Measurements from ENCODE around the gene FAM156A.
"Not testable (repeated sequence)": the region's sequence is repeated elsewhere in the genome, so short reads cannot be mapped to it uniquely, and the experiment has no call there.

Gene FAM156A

GRCh38 chrX:52966993-52967738 is 8.8 kb upstream of the FAM156A start:
- not testable (repeated sequence) for DNase-seq

DNA sequence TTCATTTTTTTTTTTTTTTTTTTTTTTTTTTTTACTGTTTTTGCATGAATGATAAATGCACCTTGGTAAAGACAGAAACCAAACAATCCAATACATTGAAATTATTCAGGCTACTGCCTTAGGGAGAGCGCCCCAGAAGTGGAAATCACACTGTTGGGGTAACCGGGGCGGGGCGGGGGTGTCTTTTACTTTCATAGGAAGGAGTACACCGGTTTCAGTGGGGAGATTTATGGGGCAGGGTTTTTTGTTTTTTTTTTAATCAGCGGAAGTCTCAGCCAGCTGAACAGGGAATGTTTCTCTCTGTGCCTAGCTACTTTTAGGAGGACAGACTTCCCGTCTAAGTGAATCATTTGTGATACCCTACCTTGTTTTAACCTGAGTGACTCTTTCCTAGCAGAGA is 643 bp upstream of the FAM156A start:
- DNase-seq = not testable (repeated sequence)

GRCh38 chrX:52949884-52950283 is 8.4 kb downstream of the FAM156A start:
- DNase-seq = not testable (repeated sequence)

DNA sequence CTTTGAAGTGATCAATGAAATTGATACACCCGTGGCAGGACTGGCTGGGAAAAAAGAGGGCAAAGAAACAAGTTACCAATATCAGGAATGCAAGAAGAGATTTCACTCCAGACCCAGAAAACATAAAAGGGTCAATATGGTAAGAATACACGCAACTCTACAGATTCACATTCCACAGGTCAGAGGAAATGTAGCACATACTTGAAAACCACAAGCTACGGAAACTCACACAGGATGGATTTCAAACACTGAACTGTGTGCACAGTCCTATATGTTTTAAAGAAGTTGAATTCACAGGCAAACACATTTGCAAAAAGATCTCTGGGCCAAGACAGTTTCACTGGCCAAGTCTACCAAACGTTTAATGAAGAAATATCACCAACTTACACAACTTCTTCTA is 9.0 kb downstream of the FAM156A start:
- DNase-seq = not testable (repeated sequence)

DNA sequence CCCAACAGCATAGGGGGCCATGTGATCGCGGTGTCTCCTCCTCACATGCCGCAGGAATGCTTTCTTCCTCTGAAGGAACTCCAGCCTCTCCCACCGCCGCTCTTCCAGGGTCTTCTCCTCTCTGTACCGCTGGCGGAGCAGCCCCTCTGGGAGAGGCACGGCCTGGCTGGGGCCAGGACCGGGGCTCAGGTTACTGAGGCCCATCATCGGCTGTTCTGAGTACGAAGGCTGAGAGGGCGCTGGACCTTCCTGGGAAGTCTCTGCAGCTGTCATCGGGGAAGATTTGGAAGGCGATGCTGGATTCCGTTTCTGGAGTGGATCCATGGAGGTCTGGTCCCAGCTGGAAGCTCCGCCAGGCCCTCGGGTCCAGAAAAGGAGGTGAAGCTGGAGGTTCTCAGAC is 10.1 kb downstream of the FAM156A start:
- not testable (repeated sequence) for DNase-seq

- DNase-seq = not testable (repeated sequence)
Observed at GRCh38 chrX:52947501-52947900, 10.8 kb downstream of the FAM156A start.

DNA sequence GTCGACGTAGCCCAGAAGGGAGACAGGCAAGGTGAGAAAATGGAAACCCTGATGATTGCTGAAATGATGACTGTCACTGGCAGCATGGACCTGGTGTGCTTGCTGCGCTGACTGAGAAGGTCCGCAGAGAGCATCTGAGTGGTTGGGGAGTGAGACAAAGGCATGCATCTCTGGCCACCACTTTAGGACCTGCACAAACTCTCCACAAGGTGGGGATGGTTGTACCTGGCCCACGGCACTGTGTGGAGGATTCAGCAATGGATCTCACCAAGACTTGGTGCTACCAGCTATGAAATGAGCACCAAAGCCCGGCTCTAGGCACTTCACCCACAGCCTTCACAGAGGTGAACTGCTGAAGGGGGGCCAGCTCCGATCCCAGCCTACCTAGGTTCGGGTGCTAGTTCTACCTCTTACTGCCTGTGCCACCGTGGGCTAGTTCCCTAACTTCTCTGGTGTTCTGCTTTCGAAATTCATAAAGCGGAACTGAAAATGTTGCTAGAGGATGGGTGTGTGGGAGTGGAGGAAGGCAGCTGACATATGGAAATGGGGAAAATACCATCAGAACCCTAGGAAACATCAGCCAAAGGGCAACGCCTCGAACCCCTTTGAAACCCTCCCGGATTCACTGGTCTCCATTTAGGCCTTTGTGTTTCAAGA is 12.4 kb downstream of the FAM156A start:
- not testable (repeated sequence) for DNase-seq

GRCh38 chrX:52941728-52942127 is 16.6 kb downstream of the FAM156A start:
- not testable (repeated sequence) for DNase-seq

- not testable (repeated sequence) for DNase-seq
Observed at GRCh38 chrX:52940704-52941103, 17.6 kb downstream of the FAM156A start.

GRCh38 chrX:52935470-52935784 is 22.9 kb downstream of the FAM156A start:
- DNase-seq = not testable (repeated sequence)

DNA sequence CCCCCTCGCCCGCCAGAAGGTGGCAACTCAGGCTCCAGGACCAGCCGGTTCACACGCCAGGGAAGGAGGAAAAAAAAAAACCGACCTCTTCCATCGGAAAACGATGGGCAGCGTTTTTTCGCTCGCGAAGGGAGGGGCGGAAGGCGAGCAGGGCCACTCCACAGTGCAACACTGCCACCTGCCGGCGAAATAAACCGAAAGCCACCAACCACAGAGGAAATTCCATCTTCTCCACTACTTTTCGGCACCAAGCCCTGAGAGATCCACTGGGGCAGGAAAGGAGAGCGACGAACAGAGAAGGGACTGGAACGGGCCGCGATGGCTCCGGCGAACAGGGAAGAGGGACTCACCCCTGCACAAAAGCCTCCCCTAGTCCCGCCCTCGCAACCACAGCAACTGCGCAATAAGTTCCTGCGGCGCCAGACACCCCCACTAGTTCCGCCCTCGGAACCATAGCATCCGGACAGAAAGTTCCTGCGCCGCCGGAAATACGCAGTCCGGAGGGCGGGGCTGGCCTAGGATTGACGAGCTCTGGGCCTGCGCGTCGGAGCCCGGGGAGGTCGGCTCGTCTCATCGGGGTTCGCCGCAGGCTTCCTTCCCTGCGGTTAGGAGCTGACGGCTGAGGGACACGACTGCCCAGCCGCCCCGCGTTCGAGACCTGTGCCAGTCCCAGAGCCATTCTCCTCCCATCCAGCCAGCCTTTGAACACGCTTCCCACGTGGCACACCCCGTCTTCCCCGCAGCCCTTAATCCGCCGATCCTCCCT is 23.4 kb downstream of the FAM156A start:
- peak; percentile 73 to 97 (median 85) for DNase-seq

- no peak for DNase-seq
Observed at GRCh38 chrX:52933976-52934703, 24.2 kb downstream of the FAM156A start.

- no peak for DNase-seq
Observed at GRCh38 chrX:52933213-52933612, 25.1 kb downstream of the FAM156A start.

DNA sequence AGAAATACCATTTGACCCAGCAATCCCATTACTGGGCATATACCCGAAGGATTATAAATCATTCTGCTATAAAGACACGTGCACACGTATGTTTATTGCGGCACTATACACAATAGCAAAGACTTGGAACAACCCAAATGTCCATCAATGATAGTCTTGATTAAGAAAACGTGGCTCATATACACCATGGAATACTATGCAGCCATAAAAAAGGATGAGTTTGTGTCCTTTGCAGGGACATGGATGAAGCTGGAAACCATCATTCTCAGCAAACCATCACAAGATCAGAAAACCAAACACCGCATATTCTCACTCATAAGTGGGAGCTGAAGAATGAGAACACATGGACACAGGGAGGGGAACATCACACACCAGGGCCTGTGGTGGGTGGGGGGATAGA is 28.1 kb downstream of the FAM156A start:
- not testable (repeated sequence) for DNase-seq

DNA sequence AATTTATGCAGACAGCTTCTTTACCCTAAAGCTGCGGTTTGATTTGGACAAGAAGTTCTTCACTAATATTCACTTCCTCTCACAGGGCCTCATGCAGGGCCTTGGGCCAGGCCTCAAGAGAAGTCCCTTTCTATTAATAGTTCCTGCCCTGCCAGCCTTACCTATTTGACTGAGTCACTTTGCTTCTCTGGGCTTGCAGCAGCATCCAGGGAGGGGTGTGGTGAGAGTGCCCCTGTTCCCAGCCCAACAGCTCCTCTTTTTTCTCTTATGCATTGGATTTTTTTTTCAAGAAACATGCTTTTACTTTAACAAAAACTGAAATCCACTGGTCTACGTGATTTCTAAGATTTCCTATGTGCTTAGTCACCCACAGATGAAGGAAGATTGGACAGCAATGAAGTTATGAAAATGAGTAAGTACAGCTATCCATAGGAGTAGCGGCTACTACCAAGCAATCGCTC is 34.5 kb downstream of the FAM156A start:
- no peak for DNase-seq

DNA sequence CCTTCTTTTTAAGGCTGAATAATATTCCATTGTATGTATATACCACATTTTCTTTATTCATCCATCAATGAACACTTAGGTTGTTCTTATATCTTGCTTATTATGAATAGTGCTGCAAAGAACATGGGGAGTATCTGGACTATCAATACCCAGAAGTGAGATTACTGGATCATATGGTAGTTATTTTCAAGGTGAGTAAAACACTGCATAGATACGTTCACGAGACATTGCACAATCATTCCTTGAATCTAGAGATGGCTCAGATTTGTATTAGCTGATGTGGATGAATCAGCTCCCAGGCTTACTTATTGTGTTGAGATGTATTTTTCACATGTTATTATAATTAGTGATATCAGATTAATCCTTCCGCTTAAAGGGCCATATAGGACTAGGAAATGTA is 43.6 kb downstream of the FAM156A start:
- DNase-seq = not testable (repeated sequence)

DNA sequence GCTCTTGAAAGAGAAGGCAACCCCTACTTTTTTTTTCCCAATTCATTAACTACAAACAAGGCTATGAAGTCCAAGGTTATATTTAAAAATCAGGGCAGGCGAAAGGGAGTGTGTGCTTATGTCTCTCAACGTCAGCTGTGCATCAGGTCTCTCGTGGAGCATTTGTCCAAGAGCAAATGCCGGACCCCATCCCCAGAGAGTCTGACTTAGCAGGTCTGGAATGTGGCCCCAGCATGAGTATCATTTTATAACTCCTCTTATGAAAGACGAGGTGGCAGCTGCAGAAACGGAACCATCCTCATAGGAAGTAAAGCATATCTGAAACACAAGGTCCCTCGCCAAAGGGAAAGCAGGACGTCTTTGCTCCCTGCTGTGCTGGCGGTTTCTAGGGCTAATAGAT is 44.6 kb downstream of the FAM156A start:
- not testable (repeated sequence) for DNase-seq

DNA sequence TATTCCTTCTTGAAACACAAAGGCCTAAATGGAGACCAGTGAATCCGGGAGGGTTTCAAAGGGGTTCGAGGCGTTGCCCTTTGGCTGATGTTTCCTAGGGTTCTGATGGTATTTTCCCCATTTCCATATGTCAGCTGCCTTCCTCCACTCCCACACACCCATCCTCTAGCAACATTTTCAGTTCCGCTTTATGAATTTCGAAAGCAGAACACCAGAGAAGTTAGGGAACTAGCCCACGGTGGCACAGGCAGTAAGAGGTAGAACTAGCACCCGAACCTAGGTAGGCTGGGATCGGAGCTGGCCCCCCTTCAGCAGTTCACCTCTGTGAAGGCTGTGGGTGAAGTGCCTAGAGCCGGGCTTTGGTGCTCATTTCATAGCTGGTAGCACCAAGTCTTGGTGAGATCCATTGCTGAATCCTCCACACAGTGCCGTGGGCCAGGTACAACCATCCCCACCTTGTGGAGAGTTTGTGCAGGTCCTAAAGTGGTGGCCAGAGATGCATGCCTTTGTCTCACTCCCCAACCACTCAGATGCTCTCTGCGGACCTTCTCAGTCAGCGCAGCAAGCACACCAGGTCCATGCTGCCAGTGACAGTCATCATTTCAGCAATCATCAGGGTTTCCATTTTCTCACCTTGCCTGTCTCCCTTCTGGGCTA is 48.9 kb downstream of the FAM156A start:
- DNase-seq = not testable (repeated sequence)

GRCh38 chrX:52907900-52908299 is 50.4 kb downstream of the FAM156A start:
- DNase-seq = not testable (repeated sequence)

GRCh38 chrX:52907137-52907536 is 51.2 kb downstream of the FAM156A start:
- DNase-seq = not testable (repeated sequence)

GRCh38 chrX:52906072-52906471 is 52.2 kb downstream of the FAM156A start:
- DNase-seq = not testable (repeated sequence)

GRCh38 chrX:52905531-52905930 is 52.8 kb downstream of the FAM156A start:
- DNase-seq = not testable (repeated sequence)
